NCI-H524 (cell line): ENCODE results near the gene BCAS3.

Source experiments
- DNase-seq, 2 experiments: peaks; one replicate each; lab custom pipeline; 2025; lab: John Stamatoyannopoulos, UW

BCAS3 gene

DNA sequence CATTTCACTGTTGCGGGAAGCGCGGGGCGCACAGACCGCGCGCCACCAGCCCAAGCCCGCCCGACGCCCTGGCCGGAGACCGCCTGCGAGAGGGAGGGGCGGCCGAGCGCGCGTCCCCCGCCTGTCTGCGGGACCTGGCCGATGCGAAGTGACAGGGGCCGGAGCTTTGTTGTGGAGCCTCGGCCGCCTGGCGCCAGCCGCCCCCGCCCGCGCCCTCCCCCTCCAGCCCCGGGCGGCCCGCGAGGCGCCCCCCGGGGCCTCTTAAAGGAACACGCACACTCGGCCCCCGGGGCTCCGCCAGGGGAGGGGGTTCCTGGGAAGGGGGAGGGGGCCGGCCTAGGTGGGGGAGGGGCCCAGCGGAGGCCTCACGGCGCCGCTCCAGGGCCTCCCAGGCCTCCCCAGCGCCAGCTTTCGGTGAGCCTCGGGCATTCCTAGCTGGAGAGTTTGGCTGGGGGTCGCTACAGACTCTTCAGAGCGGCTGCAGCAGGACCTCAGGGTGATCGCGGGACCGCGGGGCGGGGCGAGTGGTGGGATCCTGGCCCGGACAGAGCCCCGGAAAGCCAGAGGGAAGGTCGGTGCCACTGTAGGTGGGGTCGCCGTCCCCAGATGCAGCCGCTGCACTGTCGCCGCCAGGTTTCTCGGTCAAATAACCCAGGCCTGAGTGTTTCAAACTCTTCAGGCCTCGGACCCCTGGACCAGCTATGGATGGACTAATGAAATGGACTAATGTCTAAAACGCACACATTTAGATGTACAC lies 719.6 kb downstream of the BCAS3 start:
- peak in 1 of 2 experiments; percentile 49 for DNase-seq

DNA sequence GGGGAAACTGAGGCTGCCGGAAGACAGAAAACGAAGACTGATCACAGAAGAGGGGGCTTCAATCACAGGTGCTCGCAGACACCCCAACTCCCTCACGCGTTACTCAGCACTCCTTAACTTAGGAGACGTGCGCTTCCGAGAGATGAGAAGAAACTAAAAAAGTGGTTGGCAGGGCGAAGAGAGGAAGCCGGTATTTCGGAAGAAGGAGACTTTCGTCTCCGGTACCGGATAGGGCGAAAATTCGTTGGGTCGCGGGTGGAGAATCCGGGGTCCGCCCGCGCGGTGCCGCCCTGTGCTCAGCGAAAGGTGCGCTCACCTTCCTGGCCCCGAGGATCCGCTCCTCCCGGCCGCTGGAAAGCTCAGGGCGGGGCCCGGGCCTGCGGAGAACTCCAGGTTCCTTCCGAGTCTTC lies 721.1 kb downstream of the BCAS3 start:
- DNase-seq, result peak in 1 of 2 experiments; percentile 31

DNA sequence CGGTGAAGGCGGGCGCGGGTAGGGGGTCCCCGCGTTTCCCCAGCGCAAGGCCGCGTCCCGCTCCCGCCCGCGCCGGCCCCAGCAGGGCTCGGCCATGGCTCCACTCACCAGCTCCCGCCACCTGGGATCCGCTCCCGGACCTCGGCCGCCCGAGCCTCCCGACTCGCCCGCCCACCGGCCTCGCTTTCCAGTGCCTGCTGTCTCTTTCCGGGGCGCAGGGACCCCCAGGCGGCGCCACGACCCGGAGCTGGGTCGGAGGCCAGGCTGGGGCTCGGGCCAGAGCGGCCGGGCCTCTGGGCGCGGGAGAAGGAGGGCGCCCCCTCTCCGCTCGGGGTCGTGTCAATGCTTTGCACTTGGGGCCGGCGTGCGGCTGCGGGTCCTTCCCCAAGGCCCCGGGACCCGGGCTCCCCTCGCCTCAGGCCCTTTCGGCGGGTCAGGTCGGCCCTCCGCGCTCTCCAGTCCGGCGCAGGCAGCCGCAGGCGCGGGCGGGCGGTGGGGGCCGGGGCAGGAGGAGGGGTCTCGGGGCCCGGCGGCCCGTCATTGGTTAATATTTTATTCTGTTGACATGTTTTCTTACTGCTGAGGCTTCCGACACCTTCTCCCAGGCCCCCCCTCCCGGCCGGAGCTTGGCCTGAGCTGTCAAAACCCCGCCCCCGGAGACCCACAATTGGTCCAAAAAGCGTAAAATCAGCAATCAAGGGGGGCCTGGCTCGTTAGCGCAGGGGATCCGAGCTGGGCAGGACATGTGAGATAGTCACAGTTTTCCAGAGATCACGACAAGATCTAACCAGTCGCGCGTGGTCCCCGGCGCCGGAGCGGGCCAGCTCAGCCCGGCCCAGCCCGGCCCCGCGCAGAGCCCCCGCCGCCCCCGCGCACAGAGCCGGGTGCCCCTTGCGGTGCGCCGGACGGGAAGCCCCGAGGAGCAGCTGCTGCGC lies 721.7 kb downstream of the BCAS3 start, which contains the start of gene TBX2:
TBX2 (plus strand) TSS at position 713 of the 935 bp plus-strand sequence. CDS start 334 bp downstream, outside the sequence.
- peak; percentile 31 to 57 for DNase-seq

DNA sequence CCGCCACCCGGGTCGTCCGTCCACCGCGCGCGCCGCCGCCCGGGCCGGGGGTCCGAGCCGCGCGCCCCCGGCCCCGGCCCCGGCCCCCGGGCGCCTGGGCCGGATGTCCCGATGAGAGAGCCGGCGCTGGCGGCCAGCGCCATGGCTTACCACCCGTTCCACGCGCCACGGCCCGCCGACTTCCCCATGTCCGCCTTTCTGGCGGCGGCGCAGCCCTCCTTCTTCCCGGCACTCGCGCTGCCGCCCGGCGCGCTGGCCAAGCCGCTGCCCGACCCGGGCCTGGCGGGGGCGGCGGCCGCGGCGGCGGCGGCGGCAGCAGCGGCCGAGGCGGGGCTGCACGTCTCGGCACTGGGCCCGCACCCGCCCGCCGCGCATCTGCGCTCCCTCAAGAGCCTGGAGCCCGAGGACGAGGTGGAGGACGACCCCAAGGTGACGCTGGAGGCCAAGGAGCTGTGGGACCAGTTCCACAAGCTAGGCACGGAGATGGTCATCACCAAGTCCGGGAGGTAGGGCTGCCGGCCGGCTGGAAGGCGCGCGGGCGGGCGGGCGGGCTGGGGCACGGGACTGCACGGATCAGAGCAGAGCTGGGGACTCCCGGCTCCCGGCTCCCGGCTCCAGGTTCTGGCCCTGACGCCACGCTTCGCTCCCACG lies 722.5 kb downstream of the BCAS3 start:
- DNase-seq, result peak in 1 of 2 experiments; percentile 43

- DNase-seq, result no peak
Measured at GRCh38 chr17:61400717-61401388, 723.2 kb downstream of the BCAS3 start.

- DNase-seq, result no peak
Measured at GRCh38 chr17:61401389-61402072, 723.9 kb downstream of the BCAS3 start.

DNA sequence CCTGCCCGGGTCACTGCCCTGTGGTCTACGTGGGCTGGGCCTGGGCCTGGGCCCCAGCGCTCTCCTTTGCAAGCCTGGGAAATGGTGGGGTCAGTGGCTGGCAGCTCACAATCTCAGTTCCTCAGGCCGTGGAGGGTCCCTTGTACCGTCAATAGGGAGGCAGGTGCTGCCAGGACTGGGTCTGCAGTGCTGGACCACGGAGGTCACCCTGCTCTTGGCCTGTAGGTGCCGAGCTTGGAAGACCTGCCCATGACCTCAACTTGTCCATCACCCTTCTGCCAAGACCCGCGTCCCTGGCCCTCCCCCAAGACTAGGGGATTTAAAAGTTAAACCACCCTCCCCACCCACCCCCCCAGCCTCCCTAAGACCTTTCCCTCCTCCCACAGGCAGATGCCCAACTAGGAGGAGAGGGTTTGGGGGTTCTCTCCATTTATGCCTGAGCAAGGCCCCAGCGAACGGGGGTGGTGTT lies 724.5 kb downstream of the BCAS3 start:
- DNase-seq, result no peak

- DNase-seq, result peak; percentile 75 to 87
Measured at GRCh38 chr17:61402978-61403800, 725.5 kb downstream of the BCAS3 start.

- DNase-seq, result peak in 1 of 2 experiments; percentile 53
Measured at GRCh38 chr17:61403801-61404662, 726.4 kb downstream of the BCAS3 start.

- no peak for DNase-seq
Measured at GRCh38 chr17:61404663-61404912, 726.9 kb downstream of the BCAS3 start.

- DNase-seq, result peak in 1 of 2 experiments; percentile 40
Measured at GRCh38 chr17:61404913-61405685, 727.4 kb downstream of the BCAS3 start.

DNA sequence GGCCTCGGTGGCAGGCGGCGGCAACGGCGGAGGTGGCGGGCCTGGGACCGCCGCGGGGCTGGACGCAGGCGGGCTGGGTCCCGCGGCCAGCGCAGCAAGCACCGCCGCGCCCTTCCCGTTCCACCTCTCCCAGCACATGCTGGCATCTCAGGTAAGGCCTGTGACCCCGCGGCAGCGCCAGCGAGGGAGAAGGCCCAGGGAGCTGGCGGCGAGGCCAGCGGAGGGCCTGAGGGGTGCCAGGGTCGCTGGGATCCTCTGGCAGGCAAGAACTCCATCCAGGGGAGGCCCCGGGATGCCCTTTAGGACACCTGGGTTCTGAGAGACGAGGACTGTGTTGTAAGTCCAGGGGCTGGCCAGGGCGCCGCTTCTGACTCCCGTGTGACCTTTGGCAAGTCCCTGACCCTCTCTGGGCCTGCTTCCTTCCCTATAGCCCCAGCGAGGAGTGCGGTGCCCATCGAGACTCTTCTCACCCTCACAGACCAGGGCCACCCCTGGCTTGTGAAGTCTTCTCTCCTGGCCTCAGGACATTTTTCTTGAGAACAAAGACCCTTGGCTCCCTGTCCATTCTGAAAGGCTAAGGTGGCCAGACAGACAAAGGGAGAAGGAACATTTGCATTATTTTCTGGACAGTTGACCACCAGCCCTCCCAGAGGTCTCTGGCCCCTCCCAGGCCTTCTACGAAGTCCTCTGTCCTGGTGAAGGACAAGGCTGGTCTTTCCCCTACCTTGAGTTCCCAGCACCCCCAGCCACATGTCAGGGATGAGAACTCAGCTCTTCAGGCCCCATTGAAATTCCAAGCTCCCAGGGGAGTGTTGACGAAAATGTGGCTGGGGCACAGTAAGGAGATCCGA lies 728.3 kb downstream of the BCAS3 start:
- DNase-seq, result no peak

- DNase-seq, result no peak
Measured at GRCh38 chr17:61406537-61406845, 728.8 kb downstream of the BCAS3 start.

GRCh38 chr17:61406971-61407911 lies 729.6 kb downstream of the BCAS3 start:
- DNase-seq, result no peak

DNA sequence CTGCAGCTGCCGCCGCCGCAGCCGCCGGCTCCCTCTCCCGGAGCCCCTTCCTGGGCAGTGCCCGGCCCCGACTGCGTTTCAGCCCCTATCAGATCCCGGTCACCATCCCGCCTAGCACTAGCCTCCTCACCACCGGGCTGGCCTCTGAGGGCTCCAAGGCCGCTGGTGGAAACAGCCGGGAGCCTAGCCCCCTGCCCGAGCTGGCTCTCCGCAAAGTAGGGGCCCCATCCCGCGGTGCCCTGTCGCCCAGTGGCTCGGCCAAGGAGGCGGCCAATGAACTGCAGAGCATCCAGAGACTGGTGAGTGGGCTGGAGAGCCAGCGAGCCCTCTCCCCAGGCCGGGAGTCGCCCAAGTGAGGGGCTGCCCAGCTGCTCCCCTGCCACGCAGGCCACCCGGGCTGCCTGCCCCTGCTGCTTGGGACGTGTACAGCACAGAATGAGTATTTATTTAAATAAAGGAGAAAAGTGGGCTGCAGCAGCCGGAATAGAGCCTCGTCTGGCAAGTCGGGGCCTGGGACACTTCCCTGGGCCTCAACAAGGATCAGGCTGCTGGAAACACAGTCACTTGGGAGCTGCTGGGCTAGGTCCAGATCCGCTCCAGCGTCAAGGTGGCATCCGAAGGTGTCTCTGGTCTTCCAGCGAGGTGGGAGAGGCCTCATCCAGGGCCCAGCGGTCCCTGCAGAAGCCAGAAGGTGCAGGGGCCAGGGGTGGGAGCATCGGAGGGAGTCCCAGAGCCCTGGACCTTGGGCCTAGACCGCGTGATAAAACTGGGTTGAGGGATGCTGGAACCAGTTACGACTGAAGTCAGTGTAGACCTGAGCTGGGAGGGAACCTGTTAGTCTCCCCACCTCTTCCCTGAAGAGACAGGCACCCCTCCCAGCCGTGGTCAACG lies 730.7 kb downstream of the BCAS3 start:
- no peak for DNase-seq
